ENCODE results near the gene CTCF. TPM values are rescaled to one million over a fixed set of nuclear protein-coding genes. Genes with fewer than 3 reads are reported as not detected.
A peak's percentile ranks its signal among the peaks of the same experiment; 100 is the strongest.

Gene CTCF
- total and polyA plus RNA-seq, 2 experiments from 2014 or later: 64.5 to 72.3 TPM

DNA sequence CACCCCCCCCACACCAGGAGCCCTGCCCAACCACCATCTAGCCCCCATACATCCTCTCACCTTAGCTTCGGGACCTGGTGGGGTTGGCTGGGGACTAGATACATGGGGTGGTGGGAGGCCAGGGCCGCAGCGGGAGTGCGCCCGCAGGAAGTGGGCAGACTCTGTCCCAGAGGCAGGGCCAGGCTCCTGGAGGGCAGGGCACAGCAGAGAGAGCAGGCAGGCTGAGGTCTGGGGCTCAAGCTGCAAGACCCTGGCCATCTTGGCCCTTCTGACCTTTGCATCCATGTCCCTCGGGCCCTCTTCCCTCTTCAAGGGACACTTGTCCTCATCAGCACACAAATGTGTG is 101.5 kb downstream of the CTCF start:
- Mint-ChIP-seq H3K27ac (no peak overlapping the region), H3K4me3 (peak overlapping the region; percentile 3; the same call in 1 of the 3 replicates), H3K36me3 (ENCODE audit: low read depth) (peaks cover 3% of the 10 kb centered on the region), H3K9me3 (no peaks in the 10 kb centered on the region; the same call in 2 of the 3 replicates), H3K27me3 (ENCODE audit: insufficient read depth, low read depth, poor library complexity) (peaks cover 26% of the 10 kb centered on the region), H3K4me1 (peaks cover 20% of the 10 kb centered on the region)
- ATAC-seq (no peak), DNase-seq (ENCODE audit: low spot score) (no peak)
- TF ChIP-seq CREB1 (CRISPR knock-in tag; IDR thresholded peaks at IDR 0.05; ENCODE audit: low read depth) (no peak), JUNB (IDR thresholded peaks at IDR 0.05; ENCODE audit: unreplicated experiment) (no peak), POLR2AphosphoS5 (IDR thresholded peaks at IDR 0.05; ENCODE audit: low read depth) (no peak)
- TF ChIP-seq, protein P1, sequence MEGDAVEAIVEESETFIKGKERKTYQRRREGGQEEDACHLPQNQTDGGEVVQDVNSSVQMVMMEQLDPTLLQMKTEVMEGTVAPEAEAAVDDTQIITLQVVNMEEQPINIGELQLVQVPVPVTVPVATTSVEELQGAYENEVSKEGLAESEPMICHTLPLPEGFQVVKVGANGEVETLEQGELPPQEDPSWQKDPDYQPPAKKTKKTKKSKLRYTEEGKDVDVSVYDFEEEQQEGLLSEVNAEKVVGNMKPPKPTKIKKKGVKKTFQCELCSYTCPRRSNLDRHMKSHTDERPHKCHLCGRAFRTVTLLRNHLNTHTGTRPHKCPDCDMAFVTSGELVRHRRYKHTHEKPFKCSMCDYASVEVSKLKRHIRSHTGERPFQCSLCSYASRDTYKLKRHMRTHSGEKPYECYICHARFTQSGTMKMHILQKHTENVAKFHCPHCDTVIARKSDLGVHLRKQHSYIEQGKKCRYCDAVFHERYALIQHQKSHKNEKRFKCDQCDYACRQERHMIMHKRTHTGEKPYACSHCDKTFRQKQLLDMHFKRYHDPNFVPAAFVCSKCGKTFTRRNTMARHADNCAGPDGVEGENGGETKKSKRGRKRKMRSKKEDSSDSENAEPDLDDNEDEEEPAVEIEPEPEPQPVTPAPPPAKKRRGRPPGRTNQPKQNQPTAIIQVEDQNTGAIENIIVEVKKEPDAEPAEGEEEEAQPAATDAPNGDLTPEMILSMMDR (conservative IDR thresholded peaks at IDR 0.05; ENCODE audit: low read depth in 2 of 2): peak in 1 of 2 experiments; percentile 8; a peak in 2 of 4 replicates
- TF ChIP-seq, protein P2, sequence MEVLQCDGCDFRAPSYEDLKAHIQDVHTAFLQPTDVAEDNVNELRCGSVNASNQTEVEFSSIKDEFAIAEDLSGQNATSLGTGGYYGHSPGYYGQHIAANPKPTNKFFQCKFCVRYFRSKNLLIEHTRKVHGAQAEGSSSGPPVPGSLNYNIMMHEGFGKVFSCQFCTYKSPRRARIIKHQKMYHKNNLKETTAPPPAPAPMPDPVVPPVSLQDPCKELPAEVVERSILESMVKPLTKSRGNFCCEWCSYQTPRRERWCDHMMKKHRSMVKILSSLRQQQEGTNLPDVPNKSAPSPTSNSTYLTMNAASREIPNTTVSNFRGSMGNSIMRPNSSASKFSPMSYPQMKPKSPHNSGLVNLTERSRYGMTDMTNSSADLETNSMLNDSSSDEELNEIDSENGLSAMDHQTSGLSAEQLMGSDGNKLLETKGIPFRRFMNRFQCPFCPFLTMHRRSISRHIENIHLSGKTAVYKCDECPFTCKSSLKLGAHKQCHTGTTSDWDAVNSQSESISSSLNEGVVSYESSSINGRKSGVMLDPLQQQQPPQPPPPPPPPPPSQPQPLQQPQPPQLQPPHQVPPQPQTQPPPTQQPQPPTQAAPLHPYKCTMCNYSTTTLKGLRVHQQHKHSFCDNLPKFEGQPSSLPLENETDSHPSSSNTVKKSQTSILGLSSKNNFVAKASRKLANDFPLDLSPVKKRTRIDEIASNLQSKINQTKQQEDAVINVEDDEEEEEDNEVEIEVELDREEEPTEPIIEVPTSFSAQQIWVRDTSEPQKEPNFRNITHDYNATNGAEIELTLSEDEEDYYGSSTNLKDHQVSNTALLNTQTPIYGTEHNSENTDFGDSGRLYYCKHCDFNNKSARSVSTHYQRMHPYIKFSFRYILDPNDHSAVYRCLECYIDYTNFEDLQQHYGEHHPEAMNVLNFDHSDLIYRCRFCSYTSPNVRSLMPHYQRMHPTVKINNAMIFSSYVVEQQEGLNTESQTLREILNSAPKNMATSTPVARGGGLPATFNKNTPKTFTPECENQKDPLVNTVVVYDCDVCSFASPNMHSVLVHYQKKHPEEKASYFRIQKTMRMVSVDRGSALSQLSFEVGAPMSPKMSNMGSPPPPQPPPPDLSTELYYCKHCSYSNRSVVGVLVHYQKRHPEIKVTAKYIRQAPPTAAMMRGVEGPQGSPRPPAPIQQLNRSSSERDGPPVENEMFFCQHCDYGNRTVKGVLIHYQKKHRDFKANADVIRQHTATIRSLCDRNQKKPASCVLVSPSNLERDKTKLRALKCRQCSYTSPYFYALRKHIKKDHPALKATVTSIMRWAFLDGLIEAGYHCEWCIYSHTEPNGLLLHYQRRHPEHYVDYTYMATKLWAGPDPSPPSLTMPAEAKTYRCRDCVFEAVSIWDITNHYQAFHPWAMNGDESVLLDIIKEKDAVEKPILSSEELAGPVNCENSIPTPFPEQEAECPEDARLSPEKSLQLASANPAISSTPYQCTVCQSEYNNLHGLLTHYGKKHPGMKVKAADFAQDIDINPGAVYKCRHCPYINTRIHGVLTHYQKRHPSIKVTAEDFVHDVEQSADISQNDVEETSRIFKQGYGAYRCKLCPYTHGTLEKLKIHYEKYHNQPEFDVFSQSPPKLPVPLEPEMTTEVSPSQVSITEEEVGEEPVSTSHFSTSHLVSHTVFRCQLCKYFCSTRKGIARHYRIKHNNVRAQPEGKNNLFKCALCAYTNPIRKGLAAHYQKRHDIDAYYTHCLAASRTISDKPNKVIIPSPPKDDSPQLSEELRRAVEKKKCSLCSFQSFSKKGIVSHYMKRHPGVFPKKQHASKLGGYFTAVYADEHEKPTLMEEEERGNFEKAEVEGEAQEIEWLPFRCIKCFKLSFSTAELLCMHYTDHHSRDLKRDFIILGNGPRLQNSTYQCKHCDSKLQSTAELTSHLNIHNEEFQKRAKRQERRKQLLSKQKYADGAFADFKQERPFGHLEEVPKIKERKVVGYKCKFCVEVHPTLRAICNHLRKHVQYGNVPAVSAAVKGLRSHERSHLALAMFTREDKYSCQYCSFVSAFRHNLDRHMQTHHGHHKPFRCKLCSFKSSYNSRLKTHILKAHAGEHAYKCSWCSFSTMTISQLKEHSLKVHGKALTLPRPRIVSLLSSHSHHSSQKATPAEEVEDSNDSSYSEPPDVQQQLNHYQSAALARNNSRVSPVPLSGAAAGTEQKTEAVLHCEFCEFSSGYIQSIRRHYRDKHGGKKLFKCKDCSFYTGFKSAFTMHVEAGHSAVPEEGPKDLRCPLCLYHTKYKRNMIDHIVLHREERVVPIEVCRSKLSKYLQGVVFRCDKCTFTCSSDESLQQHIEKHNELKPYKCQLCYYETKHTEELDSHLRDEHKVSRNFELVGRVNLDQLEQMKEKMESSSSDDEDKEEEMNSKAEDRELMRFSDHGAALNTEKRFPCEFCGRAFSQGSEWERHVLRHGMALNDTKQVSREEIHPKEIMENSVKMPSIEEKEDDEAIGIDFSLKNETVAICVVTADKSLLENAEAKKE (CRISPR knock-in tag; IDR thresholded peaks at IDR 0.05): no peak
- peaks cover 14% of the 10 kb centered on the region; the same call in 1 of the 2 replicates for H3K4me1 ChIP-seq (ENCODE audit: insufficient read depth)
- H4K20me1 ChIP-seq (replicated peaks; ENCODE audit: insufficient read depth): peaks cover 5% of the 10 kb centered on the region; the same call in 1 of the 2 replicates
- H3F3A ChIP-seq (replicated peaks; ENCODE audit: low read depth): peaks cover 35% of the 10 kb centered on the region
- H3K9me2 ChIP-seq (ENCODE audit: insufficient read depth): no peaks in the 10 kb centered on the region
- no peak overlapping the region for H3K4me2 ChIP-seq
- no peak overlapping the region for H2AFZ ChIP-seq
- no peak overlapping the region for H3K27ac ChIP-seq (ENCODE audit: low read depth)
- H3K36me3 ChIP-seq (ENCODE audit: insufficient read depth): no peaks in the 10 kb centered on the region
- no peaks in the 10 kb centered on the region for H3K79me2 ChIP-seq (replicated peaks; ENCODE audit: insufficient read depth)
- peaks cover 10% of the 10 kb centered on the region for H3K27me3 ChIP-seq (ENCODE audit: insufficient read depth)
- no peak overlapping the region for H3K4me3 ChIP-seq
